ENCODE results near the gene KRT7.

DNA sequence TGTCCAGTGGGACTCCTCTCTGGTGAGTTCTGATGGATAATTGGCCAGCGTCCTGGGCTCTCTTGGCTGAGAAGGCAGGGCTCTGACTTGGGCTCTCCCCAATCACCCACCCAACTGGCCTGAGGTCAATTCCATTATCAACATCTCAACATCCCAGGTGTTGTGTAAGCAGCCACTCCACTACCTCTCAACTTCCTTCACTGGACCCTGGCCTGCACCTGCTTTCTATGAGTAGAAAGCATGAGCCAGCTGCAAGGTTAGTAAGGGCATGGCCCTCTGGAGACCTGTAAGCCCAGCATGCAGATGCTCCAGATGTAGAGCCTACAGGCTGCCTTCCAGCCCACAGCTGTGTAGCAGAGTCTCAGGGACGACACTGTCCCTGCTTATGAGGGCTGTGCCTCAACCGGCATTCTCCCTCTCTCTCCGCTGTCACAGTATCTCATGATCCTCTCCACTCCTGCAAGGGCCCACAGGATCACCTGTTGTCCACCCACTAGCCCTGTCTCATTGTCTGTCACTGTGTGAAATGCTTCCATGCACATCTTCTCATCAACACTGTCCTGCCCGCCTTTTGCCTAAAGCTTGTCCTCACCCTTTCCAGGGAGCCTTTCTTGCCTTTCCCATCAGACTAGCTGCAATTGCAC lies 63.7 kb downstream of the KRT7 start:
- TF ChIP-seq CTCF (IDR thresholded peaks at IDR 0.05; ENCODE audit: low read length): no peak
- no peak for TF ChIP-seq EZH2 (IDR thresholded peaks at IDR 0.05; ENCODE audit: borderline replicate concordance, low read length)

Data from OCI-LY1 (cell line).